H1 (cell line): Measurements from ENCODE around the gene NMT1. TPM values are rescaled to one million over a fixed set of nuclear protein-coding genes. Genes with fewer than 3 reads are reported as not detected.

ENCODE experiments used
- CTCF ChIA-PET: fragments of 300-600 bp; sonication (Branson Sonifier 250); formaldehyde crosslinking; loops from one replicate; lab custom pipeline; 2021; ENCODE audit not compliant: partially characterized antibody; lab: Charles Lee
- POLR2A ChIA-PET: fragments of 300-600 bp; sonication (Branson Sonifier 250); formaldehyde crosslinking; loops from one replicate; lab custom pipeline; 2021; ENCODE audit warnings: inconsistent platforms; ENCODE audit not compliant: partially characterized antibody; lab: Charles Lee
- DNase-seq, 2 experiments: peaks; one replicate each; pipeline versions ENCODE4 v3.0.0 to v3.0.0-alpha.2; 2010 to 2022; ENCODE audit warnings: low spot score in 2 of 2, low read depth in 1 of 2, mixed read lengths in 1 of 2
- FAIRE-seq: peaks from 2 replicates; lab custom pipeline; 2011; peaks lifted over from hg19 to GRCh38; lab: Jason Lieb, UNC
- H2AFZ ChIP-seq: 2 replicates; pipeline ENCODE4 v1.8.1; 2012; ENCODE audit warnings: low read length, inconsistent platforms
- H2AK5ac ChIP-seq: 2 replicates; pipeline ENCODE4 v1.6.1; 2013; ENCODE audit warnings: low read depth, low read length
- H2BK120ac ChIP-seq: replicated peaks from 2 replicates; pipeline ENCODE3; 2013; ENCODE audit warnings: low read depth, low read length, inconsistent platforms
- H2BK12ac ChIP-seq: 2 replicates; pipeline ENCODE4 v1.6.1; 2013; ENCODE audit warnings: low read depth, low read length
- H2BK15ac ChIP-seq: 2 replicates; pipeline ENCODE4 v1.6.1; 2013; ENCODE audit warnings: low read length
- H2BK20ac ChIP-seq: 2 replicates; pipeline ENCODE4 v1.6.1; 2013; ENCODE audit warnings: low read length
- H2BK5ac ChIP-seq: 2 replicates; pipeline ENCODE4 v1.6.1; 2013; ENCODE audit warnings: low read depth, low read length
- H3K14ac ChIP-seq: 2 replicates; pipeline ENCODE4 v1.6.1; 2013; ENCODE audit warnings: inconsistent platforms; ENCODE audit not compliant: insufficient read length
- H3K18ac ChIP-seq: 2 replicates; pipeline ENCODE4 v1.6.1; 2013; ENCODE audit warnings: low read length; ENCODE audit errors: extremely low read depth
- H3K23ac ChIP-seq: 2 replicates; pipeline ENCODE4 v1.6.1; 2013; ENCODE audit warnings: inconsistent platforms; ENCODE audit not compliant: insufficient read length
- H3K23me2 ChIP-seq: 2 replicates; pipeline ENCODE4 v1.6.1; 2013; ENCODE audit warnings: low read depth, low read length
- H3K27ac ChIP-seq: 2 replicates; pipeline ENCODE4 v1.6.1; 2011; ENCODE audit warnings: low read depth, low read length, inconsistent platforms
- H3K27me3 ChIP-seq, 4 experiments: replicated peaks in 1 of 4; 1 replicate in 1 of 4; 2 replicates in 3 of 4; pipeline versions ENCODE4 v1.6.1 to v1.8.1; 2011 to 2013; ENCODE audit warnings: low read length in 3 of 4, mild to moderate bottlenecking in 3 of 4, inconsistent platforms in 2 of 4, mixed read lengths in 2 of 4, moderate library complexity in 1 of 4; ENCODE audit not compliant: control insufficient read depth in 3 of 4, insufficient read depth in 3 of 4; ENCODE audit errors: extremely low read depth in 1 of 4
- H3K36me3 ChIP-seq, 4 experiments: 2 replicates each; pipeline versions ENCODE4 v1.6.1 to v1.8.1; 2011 to 2013; ENCODE audit warnings: mild to moderate bottlenecking in 4 of 4, low read length in 3 of 4, moderate library complexity in 2 of 4, control low read depth in 1 of 4, inconsistent platforms in 1 of 4; ENCODE audit not compliant: insufficient read depth in 4 of 4, control insufficient read depth in 2 of 4
- H3K4ac ChIP-seq: replicated peaks from 2 replicates; pipeline ENCODE3; 2013; ENCODE audit warnings: low read length, low read depth, mixed read lengths, inconsistent platforms; ENCODE audit not compliant: insufficient read length
- H3K4me1 ChIP-seq, 4 experiments: replicated peaks in 1 of 4; 1 replicate in 1 of 4; 2 replicates in 3 of 4; pipeline versions ENCODE4 v1.6.1 to v1.8.1; 2011 to 2013; ENCODE audit warnings: low read length in 3 of 4, inconsistent platforms in 2 of 4, mixed read lengths in 1 of 4; ENCODE audit not compliant: insufficient read depth in 4 of 4, control insufficient read depth in 3 of 4
- H3K4me2 ChIP-seq, 2 experiments: 2 replicates each; pipeline versions ENCODE4 v1.6.1 to v1.8.1; 2011 to 2013; ENCODE audit warnings: low read depth in 2 of 2, low read length in 2 of 2, control low read depth in 1 of 2, inconsistent platforms in 1 of 2, mild to moderate bottlenecking in 1 of 2; ENCODE audit not compliant: insufficient read depth in 1 of 2
- H3K4me3 ChIP-seq, 4 experiments: fragments of 200-600, 300-600 bp in 1 of 4; sonication (generic), shearing (Covaris generic), sonication (Bioruptor Twin) in 1 of 4; 2 replicates each; pipeline versions ENCODE4 v1.5.1 to v1.8.1; 2011 to 2016; ENCODE audit warnings: low read length in 4 of 4, low read depth in 3 of 4, control low read depth in 2 of 4, inconsistent platforms in 2 of 4, mild to moderate bottlenecking in 2 of 4, mixed read lengths in 1 of 4, moderate library complexity in 1 of 4; ENCODE audit not compliant: insufficient read depth in 2 of 4; ENCODE audit errors: extremely low read depth in 1 of 4
- H3K56ac ChIP-seq: replicated peaks from 2 replicates; pipeline ENCODE3; 2013; ENCODE audit warnings: low read depth, mild to moderate bottlenecking, mixed read lengths, low read length, inconsistent platforms; ENCODE audit not compliant: insufficient read length
- H3K79me1 ChIP-seq: 2 replicates; pipeline ENCODE4 v1.6.1; 2013; ENCODE audit warnings: low read depth, low read length, control low read depth
- H3K79me2 ChIP-seq, 2 experiments: 2 replicates each; pipeline versions ENCODE4 v1.6.1 to v1.8.1; 2012 to 2013; ENCODE audit warnings: low read length in 2 of 2, mild to moderate bottlenecking in 2 of 2, inconsistent platforms in 1 of 2; ENCODE audit not compliant: insufficient read depth in 2 of 2, control insufficient read depth in 1 of 2
- H3K9ac ChIP-seq, 4 experiments: replicated peaks in 1 of 4; 1 replicate in 1 of 4; 2 replicates in 3 of 4; pipeline versions ENCODE4 v1.6.1 to v1.8.1; 2011 to 2013; ENCODE audit warnings: low read depth in 3 of 4, low read length in 3 of 4, control low read depth in 2 of 4, mild to moderate bottlenecking in 2 of 4, moderate library complexity in 2 of 4, inconsistent platforms in 1 of 4; ENCODE audit errors: extremely low read depth in 1 of 4
- H3K9me3 ChIP-seq, 2 experiments: 2 replicates each; pipeline versions ENCODE4 v1.6.1 to v1.8.1; 2012 to 2013; ENCODE audit warnings: mild to moderate bottlenecking in 2 of 2, moderate library complexity in 2 of 2, control low read depth in 1 of 2, inconsistent platforms in 1 of 2, low read depth in 1 of 2, low read length in 1 of 2, mixed read lengths in 1 of 2; ENCODE audit not compliant: insufficient read depth in 2 of 2
- H4K20me1 ChIP-seq, 2 experiments: replicated peaks in 1 of 2; 2 replicates each; pipeline versions ENCODE3 to v1.8.1; 2011 to 2013; ENCODE audit warnings: inconsistent platforms in 2 of 2, low read length in 2 of 2, mild to moderate bottlenecking in 1 of 2; ENCODE audit not compliant: insufficient read depth in 2 of 2, control insufficient read depth in 1 of 2
- H4K5ac ChIP-seq: 2 replicates; pipeline ENCODE4 v1.6.1; 2013; ENCODE audit warnings: low read length, low read depth, mixed read lengths, inconsistent platforms; ENCODE audit not compliant: insufficient read length
- H4K8ac ChIP-seq: 2 replicates; pipeline ENCODE4 v1.8.0; 2013; ENCODE audit warnings: mild to moderate bottlenecking, moderate library complexity, low read length, inconsistent platforms; ENCODE audit not compliant: insufficient read depth; ENCODE audit errors: extremely low read depth
- H4K91ac ChIP-seq: replicated peaks from 2 replicates; pipeline ENCODE3; 2013; ENCODE audit warnings: low read length, mixed read lengths, inconsistent platforms; ENCODE audit not compliant: insufficient read length
- ATF2 ChIP-seq: IDR thresholded peaks from 2 replicates; pipeline ENCODE4 v1.6.1; 2012; ENCODE audit warnings: low read length, inconsistent platforms
- CREB1 ChIP-seq: IDR thresholded peaks from 2 replicates; pipeline ENCODE4 v1.6.1; 2012; ENCODE audit warnings: inconsistent platforms
- KDM1A ChIP-seq: fragments of 200-600, 300-600 bp; sonication (generic); IDR thresholded peaks from 2 replicates; pipeline ENCODE4 v1.7.1; 2016; ENCODE audit warnings: mild to moderate bottlenecking, low read length, borderline replicate concordance
- KDM5A ChIP-seq: fragments of 200-600 bp; IDR thresholded peaks from 2 replicates; pipeline ENCODE4 v1.7.1; 2012; ENCODE audit warnings: mild to moderate bottlenecking, low read length, inconsistent platforms, mixed read lengths
- WGBS, 2 experiments: shearing (Covaris generic) in 1 of 2; methylation state at CpG; one replicate each; pipeline versions ENCODE4 v1.1.6 to v1.1.7; 2013 to 2015; ENCODE audit warnings: low lambda C conversion rate in 2 of 2, mixed read lengths in 2 of 2, inconsistent platforms in 1 of 2, low coverage in 1 of 2, missing lambda C conversion rate in 1 of 2; ENCODE audit not compliant: insufficient replicate concordance in 2 of 2, insufficient coverage in 1 of 2, insufficient read length in 1 of 2; ENCODE audit errors: extremely low coverage in 1 of 2, missing lambda C conversion rate in 1 of 2; 5-methylcytosine and 5-hydroxymethylcytosine counted together
- polyA plus RNA-seq, 7 experiments: library from polyadenylated mRNA; depleted of rRNA in 3 of 7; stranded (reverse) in 5 of 7; unstranded in 2 of 7; fragments of >200 nt in 5 of 7; fragments of 200-250 nt in 2 of 7; gene quantifications; 1 replicate in 5 of 7; 2 replicates in 1 of 7; 4 replicates in 1 of 7; pipeline versions ENCODE4 v1.2.1 to v1.2.3, GENCODE V29; 2011 to 2013; ENCODE audit warnings: missing spikeins in 2 of 7, mixed read lengths in 2 of 7
- total RNA-seq: library from RNA; stranded (reverse); fragmentation: NEBNext Ultra II Directional; extraction: Animal tissue kit (Norgen Biotek cat#: 25700); gene quantifications from 2 replicates; pipeline ENCODE4 v1.2.1, GENCODE V29; 2021

NMT1 gene
- total and polyA plus RNA-seq, 2 of the 8 experiments (the other 6 are each of a cell fraction or from before 2014, with no cell fraction given): 42.9 to 149 TPM

GRCh38 chr17:45128989-45129388 is 67.9 kb downstream of the NMT1 start:
- Histone ChIP-seq H2BK5ac (no peak overlapping the region), H2AK5ac (no peak overlapping the region), H2BK120ac (no peak overlapping the region), H4K5ac (no peak overlapping the region), H3K79me2 (no peaks in the 10 kb centered on the region), H3K79me1 (no peaks in the 10 kb centered on the region), H3K4me1 (peaks cover 0 to 20% (median 10%) of the 10 kb centered on the region in 4 experiments; a peak in 5 of 7 replicates), H3K4me2 (no peak overlapping the region), H4K20me1 (peaks cover 5 to 13% of the 10 kb centered on the region in 2 experiments), H3K4me3 (no peak overlapping the region), H3K4ac (no peak overlapping the region), H3K36me3 (no peaks in the 10 kb centered on the region), H4K91ac (no peak overlapping the region), H2BK15ac (no peak overlapping the region), H3K56ac (no peak overlapping the region), H3K23ac (no peak overlapping the region), H3K27ac (no peak overlapping the region), H2AFZ (no peak overlapping the region), H4K8ac (no peak overlapping the region), H3K18ac (no peak overlapping the region), H2BK20ac (no peak overlapping the region), H3K27me3 (no peaks in the 10 kb centered on the region), H3K14ac (no peak overlapping the region), H3K9ac (no peak overlapping the region), H3K9me3 (no peaks in the 10 kb centered on the region), H3K23me2 (peaks cover 8% of the 10 kb centered on the region; the same call in 1 of the 2 replicates), H2BK12ac (no peak overlapping the region)
- POLR2A ChIA-PET: interaction anchor here (1.1 to 15.8 kb wide), 6 partner anchors 12 to 32 kb away, joined by 3 to 185 read pairs (median 5); partner anchors contain the start of genes HEXIM1 and HEXIM2
- DNase-seq (no peak), FAIRE-seq (no peak)
- CTCF ChIA-PET: interaction anchor here (1.2 to 11.7 kb wide), 6 partner anchors 9 to 68 kb away, joined by 3 to 156 read pairs (median 20); no protein-coding TSS in a partner anchor
- WGBS, 2 experiments: 98% methylated on average over 2 of the region's 2 CpGs; no CpG with 5 or more reads in 1 of the 2 experiments
- TF ChIP-seq KDM1A: 0 out of 2 replicates have a peak, but pooled peaks have one; percentile 15
- TF ChIP-seq CREB1: no peak
- no peak for TF ChIP-seq KDM5A
- TF ChIP-seq ATF2: no peak
